GM18511 (cell line): Measurements from ENCODE around the gene PANK4.

ENCODE experiments used
- ATAC-seq: cut with Tn5 transposase; IDR thresholded peaks from one replicate; pipeline ENCODE4 v1.9.1; 2021; ENCODE audit warnings: mild to moderate bottlenecking, moderate library complexity; ENCODE audit not compliant: unreplicated experiment

Gene PANK4

GRCh38 chr1:2530513-2531361, 4.3 kb upstream of the PANK4 start:
- ATAC-seq: no peak

DNA sequence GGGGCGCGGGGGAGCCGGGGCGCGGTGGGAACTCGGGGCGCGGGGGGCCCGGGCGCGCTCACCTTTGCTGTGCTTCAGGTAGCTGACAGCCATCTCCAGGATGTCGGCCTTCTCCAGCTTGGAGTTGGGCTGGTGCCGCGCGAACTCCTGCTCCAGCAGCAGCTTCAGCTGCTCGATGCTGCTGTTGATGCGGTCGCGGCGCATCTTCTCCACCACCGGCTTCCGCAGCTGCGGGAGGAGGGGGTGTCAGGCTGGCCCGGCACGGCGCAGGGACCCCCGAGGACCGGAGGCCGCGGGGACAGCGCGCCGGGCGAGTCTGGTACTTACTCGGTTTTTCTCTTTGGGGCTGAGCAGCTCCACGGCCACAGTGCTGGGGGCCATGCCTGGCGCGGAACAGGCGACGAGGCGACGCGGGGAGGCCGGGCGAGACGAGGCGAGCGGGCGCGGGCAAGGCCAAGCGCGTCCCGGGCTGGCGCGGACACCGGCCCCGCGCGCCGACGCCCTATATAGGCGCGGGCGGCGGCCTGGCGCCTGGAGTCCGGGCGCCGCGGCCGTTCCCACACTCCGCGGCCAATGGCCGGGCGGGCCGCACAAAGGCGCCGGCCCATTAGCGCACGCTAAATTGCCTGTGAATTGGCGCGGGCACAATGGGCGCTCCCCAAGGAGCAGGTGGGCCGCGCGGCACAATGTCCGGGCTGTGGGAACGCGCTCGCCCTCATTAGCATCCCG, 3.6 kb upstream of the PANK4 start, which contains the start of gene HES5:
HES5 (minus strand) TSS at position 480 of the 729 bp plus-strand sequence; CDS start at position 381, 99 bp downstream.
- no peak for ATAC-seq

- ATAC-seq: no peak
Measured at GRCh38 chr1:2528966-2529783, 2.8 kb upstream of the PANK4 start.

DNA sequence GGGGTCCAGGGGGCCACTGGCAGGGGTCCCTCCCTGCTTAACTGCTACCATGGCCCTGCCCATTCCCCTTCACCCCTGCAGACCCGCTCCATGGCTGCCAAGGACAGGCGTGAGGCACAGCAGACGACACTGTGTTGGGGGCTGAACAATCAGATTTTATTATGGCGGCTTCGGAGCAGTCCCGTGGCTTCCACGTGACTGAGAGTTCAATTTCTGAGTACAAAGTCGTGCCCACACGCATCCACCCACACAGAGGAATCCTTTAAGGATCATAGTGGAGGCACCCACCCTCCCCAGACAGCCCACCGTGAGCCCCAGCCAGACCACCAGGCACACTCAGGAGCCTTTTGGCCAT, 2.2 kb upstream of the PANK4 start:
- ATAC-seq: no peak

DNA sequence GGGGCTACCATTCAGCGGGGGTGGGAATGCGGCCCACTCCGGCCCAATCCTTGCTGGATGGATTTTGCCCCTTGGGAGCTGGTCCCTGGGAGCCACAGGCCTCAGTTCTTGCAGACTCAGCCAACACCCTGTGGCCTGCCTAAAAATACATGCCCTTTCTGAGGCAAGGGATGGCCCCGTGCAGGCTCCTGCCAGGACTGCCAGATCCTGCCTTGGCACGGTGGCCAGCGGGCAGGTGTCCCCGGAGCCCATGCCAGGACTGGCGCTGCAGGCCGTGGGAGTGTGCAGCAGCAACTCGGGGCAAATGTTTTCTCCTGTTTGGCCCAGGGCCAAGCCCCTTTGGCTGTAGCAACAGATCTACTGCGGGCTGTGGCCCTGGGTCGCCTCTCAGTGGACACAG, 1.6 kb upstream of the PANK4 start:
- no peak for ATAC-seq

DNA sequence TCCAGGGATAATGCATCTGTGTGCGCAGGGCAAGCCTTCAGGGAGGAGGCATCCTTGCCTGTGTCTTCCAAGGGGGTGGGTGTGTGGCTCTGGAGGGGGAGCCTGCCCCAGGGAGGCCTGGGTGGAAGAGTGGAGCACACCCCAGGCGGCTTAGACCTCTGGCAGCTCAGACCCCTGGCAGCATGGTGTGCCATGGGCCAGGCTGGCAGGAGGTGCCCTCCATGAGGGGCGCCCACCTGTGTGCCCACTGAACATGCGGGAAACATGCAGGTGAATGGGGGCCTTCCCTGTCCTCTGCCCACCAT, 1.1 kb upstream of the PANK4 start:
- no peak for ATAC-seq

DNA sequence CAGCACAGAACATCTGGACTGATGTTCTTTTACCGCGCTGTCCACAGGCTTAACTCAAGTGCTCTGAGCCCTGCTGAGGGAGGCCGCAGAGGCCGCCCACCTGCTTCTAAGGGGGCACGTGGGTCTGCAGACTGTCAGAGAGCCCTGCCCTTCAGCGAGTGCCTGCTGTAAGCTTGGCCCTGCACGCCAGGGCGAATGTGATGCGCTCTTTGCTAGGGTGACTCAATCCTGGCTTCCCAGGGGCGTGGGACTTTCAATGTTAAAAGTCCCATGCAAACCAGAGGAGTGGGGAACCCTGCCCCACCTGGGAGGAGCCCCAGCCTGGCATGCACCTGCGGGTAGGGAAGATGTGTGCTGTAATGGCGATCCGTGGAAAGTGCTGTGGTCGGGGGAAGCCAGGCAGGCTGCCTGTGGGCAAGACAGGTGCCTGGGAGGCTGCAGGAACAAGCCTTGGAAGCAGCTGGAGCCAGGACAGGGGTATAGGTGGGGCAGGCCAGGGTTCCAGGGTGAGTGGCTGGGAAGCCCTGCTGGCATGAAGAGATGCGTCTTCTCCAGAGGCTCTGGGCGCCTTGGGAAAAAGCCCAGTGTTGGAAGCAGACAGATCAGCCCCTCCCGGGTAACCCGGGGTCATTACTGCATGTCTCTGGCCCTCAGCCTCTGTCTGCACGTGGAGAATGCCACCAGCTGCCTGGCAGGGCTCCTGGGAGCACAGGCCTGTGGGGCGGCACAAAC, 594 bp upstream of the PANK4 start:
- ATAC-seq: peak; percentile 44

GRCh38 chr1:2525572-2525919, 850 bp downstream of the PANK4 start:
- ATAC-seq: no peak

DNA sequence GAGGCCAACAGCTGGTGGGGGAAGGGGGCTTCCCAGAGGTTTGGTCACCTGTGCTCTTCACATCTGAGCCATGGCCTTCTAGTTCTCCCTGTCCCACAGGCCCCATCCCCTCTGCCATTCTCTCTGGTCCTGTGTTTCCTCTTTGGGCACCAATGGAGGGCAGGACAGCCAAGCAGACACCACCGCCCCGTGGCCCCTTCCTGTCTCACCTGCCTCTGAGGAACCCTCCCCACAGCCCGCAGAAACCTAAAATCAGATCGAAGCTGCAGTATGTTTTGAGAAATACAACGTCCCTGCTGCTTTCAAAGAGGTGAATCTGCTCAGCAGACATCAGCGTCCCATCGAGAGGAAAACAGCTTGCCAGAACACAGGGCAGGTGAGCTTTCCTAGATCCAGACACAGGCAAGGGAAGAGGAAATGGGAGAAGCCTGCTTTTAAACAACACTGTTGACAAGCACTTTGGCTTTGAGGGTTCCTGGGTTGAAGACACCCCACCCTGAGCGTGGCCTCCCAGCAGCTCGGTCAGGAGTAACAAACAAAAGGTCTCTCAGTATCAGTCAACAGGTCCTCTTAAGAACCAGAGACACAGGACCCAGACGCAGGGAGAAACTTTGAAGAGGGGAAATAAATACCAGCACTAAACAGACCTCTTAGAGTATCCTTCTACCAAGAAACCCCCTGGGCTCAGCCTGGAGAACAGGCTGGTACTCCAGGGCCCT, 2.3 kb downstream of the PANK4 start:
- no peak for ATAC-seq

GRCh38 chr1:2523191-2523890, 3.1 kb downstream of the PANK4 start:
- ATAC-seq: no peak

DNA sequence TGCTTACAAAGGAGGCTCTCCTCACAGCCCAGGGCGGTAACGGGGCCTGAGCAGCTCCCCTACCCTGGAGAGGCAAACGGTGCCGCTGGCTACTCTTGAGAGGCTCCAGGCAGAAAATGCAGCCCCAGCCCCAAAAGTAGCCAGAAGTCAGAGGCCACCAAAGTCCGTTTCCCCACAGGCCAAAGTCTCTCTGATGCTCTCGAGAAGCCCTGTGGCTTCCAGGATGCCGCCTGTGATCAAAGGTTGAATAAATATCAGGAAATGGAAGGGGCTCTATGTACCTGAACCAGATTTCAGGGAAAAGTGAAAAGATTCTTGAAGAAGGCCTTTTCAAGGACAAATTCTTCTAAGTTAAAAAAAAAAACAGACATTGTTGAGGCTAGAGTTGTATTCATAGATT, 4.2 kb downstream of the PANK4 start:
- no peak for ATAC-seq

DNA sequence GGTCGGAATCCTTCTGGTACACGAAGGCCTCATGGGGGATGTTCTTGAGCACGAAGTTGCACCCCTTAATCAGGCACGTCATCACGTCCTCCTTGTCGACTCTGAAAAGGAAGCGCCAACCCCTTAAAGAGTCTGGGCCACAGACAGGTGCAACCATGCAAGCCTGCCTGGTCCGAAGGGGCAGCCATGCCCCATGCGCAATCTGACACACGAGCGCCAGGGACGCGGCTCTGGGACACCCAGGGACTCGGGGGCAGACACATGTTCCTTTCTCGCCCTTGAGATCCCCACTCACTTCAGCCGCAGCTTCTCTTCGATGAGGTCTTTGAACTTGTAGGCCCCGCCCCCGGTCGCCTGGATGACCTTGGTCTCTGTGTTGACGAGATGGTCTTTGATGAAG, 5.6 kb downstream of the PANK4 start:
- ATAC-seq: no peak

DNA sequence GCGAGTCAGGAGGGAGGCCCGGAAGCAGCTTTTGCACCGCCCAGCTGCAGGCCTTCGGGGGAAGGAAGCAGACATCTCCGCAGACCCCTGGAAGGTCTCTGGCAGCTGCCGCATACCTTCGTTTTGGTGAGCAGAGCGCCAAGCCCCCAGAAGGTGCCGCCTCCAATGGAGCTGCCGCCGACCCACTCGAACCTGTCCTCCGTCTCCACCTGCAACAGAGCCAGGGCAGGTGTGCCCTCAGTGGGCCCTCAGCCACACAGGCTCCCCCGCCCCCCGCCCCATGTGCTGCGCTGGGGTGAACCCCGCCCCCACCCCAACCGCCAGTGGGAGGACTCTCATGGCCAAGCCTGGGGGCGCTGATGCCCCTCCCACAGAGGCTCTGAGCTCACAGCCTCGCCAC, 6.2 kb downstream of the PANK4 start:
- no peak for ATAC-seq

DNA sequence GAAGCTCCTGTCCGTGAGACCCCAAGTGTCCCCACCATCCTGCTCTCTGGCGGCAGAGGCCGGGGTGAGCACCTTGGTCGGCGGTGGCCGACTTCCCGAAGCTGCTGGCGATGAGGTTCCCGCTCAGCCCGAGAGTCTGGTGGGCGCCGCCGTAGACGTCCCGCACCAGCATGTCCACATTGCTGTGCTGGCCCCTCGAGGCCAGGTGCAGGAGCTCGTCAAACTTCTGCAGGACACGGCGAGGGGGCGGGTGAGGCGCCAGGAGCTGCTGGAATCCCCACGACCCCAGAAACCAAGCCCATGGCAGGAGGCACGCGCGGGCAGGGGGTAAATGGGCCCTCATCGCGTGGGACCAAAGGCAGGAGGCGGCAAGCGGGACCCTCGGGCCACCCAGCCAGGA, 6.7 kb downstream of the PANK4 start:
- no peak for ATAC-seq

DNA sequence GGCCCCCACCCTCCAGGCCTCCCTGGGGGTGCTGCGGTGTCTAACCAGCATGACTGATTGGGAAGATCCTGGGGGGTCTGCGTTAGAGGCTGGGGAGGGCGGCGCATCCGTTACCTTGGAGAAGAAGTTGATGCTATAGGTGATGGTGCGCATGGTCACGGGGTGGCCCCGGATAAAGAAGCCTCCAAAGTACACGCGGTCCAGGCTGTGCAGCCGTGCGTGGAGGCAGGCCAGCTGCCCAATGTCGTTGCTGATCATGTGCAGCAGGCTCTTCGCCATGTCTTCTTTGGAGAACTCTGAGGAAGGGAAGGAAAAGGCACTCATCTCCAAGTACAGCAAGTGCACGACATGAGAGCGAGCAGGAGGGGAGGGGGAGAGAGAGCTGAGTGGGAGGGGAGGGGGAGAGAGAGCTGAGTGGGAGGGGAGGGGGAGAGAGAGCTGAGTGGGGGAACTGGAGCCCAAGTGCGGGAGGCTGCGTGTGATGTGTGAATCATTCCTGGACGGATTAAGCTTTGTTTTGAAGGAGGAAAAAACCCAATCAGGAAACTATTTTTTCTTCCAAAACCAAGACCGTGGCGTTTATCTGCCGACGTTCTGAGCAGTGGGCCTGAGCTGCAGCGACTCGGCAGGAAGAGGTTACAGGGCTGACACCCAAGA, 7.2 kb downstream of the PANK4 start:
- ATAC-seq: no peak

DNA sequence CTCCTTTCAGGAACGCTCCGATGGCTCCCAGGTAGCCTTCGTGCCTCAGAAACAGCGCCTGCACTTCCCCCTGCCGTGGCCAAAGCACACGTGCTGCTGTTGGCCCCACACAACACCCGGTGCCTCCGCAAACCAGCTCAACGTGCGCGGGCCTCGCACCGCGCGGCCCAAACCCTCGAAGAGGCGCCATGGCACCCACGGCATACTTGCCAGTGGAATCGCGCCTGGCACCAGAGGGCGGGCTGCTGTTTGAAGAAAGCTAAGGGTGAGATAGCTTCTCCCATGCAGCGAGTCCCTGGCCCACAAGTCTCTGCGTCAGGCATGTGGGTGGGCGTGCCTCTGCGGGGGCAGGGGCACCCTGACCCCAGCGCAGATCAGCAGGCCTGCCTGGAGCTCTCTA, 7.9 kb downstream of the PANK4 start:
- no peak for ATAC-seq

DNA sequence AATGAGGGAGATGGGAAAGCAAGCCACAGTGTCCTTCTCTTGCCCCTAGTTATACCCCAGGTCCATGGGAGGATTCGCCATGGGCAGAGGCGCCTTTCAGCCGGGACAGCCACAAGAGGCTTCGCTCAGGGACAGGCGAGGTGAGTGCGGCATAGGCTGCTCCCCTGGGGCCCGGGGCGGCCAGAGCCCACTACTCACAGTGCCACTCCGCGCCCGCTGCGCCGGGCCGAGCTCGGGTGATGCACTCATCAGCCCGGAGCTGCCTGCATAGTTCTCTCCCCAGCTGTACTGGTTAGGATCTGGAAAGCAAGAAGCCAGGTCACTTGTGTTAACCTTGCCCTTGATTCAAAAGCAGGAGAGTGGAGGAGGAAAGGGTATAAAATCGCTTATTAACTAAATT, 8.4 kb downstream of the PANK4 start:
- no peak for ATAC-seq

GRCh38 chr1:2516946-2517345, 9.4 kb downstream of the PANK4 start:
- ATAC-seq: no peak

DNA sequence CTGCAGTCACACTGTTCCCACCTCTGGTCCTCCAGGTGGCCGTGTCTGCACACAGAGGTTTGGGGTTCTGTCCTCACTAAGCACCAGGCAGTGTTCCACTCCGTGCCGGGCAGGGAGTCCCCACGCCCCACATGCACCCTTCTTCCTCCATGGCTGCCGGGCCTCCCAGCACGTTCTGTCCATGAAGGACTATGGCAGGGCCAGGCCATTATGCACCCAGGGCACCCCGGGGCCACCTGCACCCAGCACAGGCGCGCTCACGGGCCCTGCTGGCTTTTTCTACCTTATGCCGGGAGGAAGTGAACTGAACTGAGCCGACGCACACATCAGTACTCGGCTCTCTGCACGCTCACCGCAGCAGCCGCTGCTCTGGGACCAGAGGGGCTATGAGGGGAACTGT, 10.3 kb downstream of the PANK4 start:
- ATAC-seq: no peak

- ATAC-seq: no peak
Measured at GRCh38 chr1:2515763-2516080, 10.7 kb downstream of the PANK4 start.
